ENCODE data around the gene CD9. TPM values are rescaled to one million over a fixed set of nuclear protein-coding genes. Genes with fewer than 3 reads are reported as not detected.
A peak's percentile ranks its signal among the peaks of the same experiment; 100 is the strongest.

The CD9 gene
- total and polyA plus RNA-seq, 2 donors (not counting 1 experiment from before 2014, with no cell fraction given) = 520 to 856 TPM

- H3K36me3 ChIP-seq (ENCODE audit: control insufficient read depth, insufficient read depth, low read length) = no peaks in the 10 kb centered on the region
- peak overlapping the region; percentile 59 for H3K27ac ChIP-seq (ENCODE audit: insufficient read depth, low read length)
- no peaks in the 10 kb centered on the region for H4K20me1 ChIP-seq (ENCODE audit: control insufficient read depth, extremely low read depth, insufficient read depth, low read length)
- no peak overlapping the region for H3K9ac ChIP-seq (ENCODE audit: insufficient read depth, low read length)
- DNase-seq (ENCODE audit: low read depth in 2 of 2) = peak; percentile 93 to 95
- no peaks in the 10 kb centered on the region for H3K27me3 ChIP-seq (ENCODE audit: control insufficient read depth, insufficient read depth, low read length)
- TF ChIP-seq CTCF (conservative IDR thresholded peaks at IDR 0.05 in 1 of 2, IDR thresholded peaks at IDR 0.05 in 1 of 2; ENCODE audit: low read depth in 1 of 2, low read length in 2 of 2) = no peak
- TF ChIP-seq EZH2 (IDR thresholded peaks at IDR 0.05; ENCODE audit: low read length, missing control alignments) = no peak
- peak overlapping the region; percentile 56 for H3K4me2 ChIP-seq (ENCODE audit: extremely low read depth, insufficient read depth, low read length)
- peaks cover 73% of the 10 kb centered on the region for H3K79me2 ChIP-seq (ENCODE audit: control insufficient read depth, insufficient read depth, low read length)
- no peak overlapping the region for H3K4me3 ChIP-seq (replicated peaks in 1 of 4; ENCODE audit: control extremely low read depth in 1 of 4, insufficient read depth in 1 of 4, low read depth in 3 of 4, low read length in 4 of 4)
- H3K4me1 ChIP-seq (ENCODE audit: control insufficient read depth, extremely low read depth, insufficient read depth, low read length) = peaks cover 18% of the 10 kb centered on the region
- no peaks in the 10 kb centered on the region for H3K9me3 ChIP-seq (ENCODE audit: control insufficient read depth, insufficient read depth, low read depth, low read length)
- no peak overlapping the region for H2AFZ ChIP-seq (ENCODE audit: low read length)
Observed at GRCh38 chr12:6211421-6211869, 11.2 kb downstream of the CD9 start.

GRCh38 chr12:6212086-6212485 is 11.9 kb downstream of the CD9 start:
- peaks cover 74% of the 10 kb centered on the region for H3K79me2 ChIP-seq (ENCODE audit: control insufficient read depth, insufficient read depth, low read length)
- H3K4me2 ChIP-seq (ENCODE audit: extremely low read depth, insufficient read depth, low read length) = peak overlapping the region; percentile 56
- H3K27me3 ChIP-seq (ENCODE audit: control insufficient read depth, insufficient read depth, low read length) = no peaks in the 10 kb centered on the region
- H3K4me1 ChIP-seq (ENCODE audit: control insufficient read depth, extremely low read depth, insufficient read depth, low read length) = peaks cover 18% of the 10 kb centered on the region
- no peaks in the 10 kb centered on the region for H3K9me3 ChIP-seq (ENCODE audit: control insufficient read depth, insufficient read depth, low read depth, low read length)
- H3K9ac ChIP-seq (ENCODE audit: insufficient read depth, low read length) = no peak overlapping the region
- H4K20me1 ChIP-seq (ENCODE audit: control insufficient read depth, extremely low read depth, insufficient read depth, low read length) = no peaks in the 10 kb centered on the region
- peak overlapping the region; percentile 59 for H3K27ac ChIP-seq (ENCODE audit: insufficient read depth, low read length)
- TF ChIP-seq CTCF (conservative IDR thresholded peaks at IDR 0.05 in 1 of 2, IDR thresholded peaks at IDR 0.05 in 1 of 2; ENCODE audit: low read depth in 1 of 2, low read length in 2 of 2) = no peak
- TF ChIP-seq EZH2 (IDR thresholded peaks at IDR 0.05; ENCODE audit: low read length, missing control alignments) = no peak
- no peak for DNase-seq (ENCODE audit: low read depth in 2 of 2)
- no peak overlapping the region for H3K4me3 ChIP-seq (replicated peaks in 1 of 4; ENCODE audit: control extremely low read depth in 1 of 4, insufficient read depth in 1 of 4, low read depth in 3 of 4, low read length in 4 of 4)
- no peak overlapping the region for H2AFZ ChIP-seq (ENCODE audit: low read length)
- H3K36me3 ChIP-seq (ENCODE audit: control insufficient read depth, insufficient read depth, low read length) = no peaks in the 10 kb centered on the region

GRCh38 chr12:6213969-6214368 is 13.8 kb downstream of the CD9 start:
- TF ChIP-seq CTCF (conservative IDR thresholded peaks at IDR 0.05 in 1 of 2, IDR thresholded peaks at IDR 0.05 in 1 of 2; ENCODE audit: low read depth in 1 of 2, low read length in 2 of 2) (no peak), EZH2 (IDR thresholded peaks at IDR 0.05; ENCODE audit: low read length, missing control alignments) (no peak)
- no peak overlapping the region for H3K4me2 ChIP-seq (ENCODE audit: extremely low read depth, insufficient read depth, low read length)
- peaks cover 18% of the 10 kb centered on the region for H3K4me1 ChIP-seq (ENCODE audit: control insufficient read depth, extremely low read depth, insufficient read depth, low read length)
- H4K20me1 ChIP-seq (ENCODE audit: control insufficient read depth, extremely low read depth, insufficient read depth, low read length) = no peaks in the 10 kb centered on the region
- no peak overlapping the region for H3K27ac ChIP-seq (ENCODE audit: insufficient read depth, low read length)
- no peak overlapping the region for H2AFZ ChIP-seq (ENCODE audit: low read length)
- no peak for DNase-seq (ENCODE audit: low read depth in 2 of 2)
- H3K79me2 ChIP-seq (ENCODE audit: control insufficient read depth, insufficient read depth, low read length) = peaks cover 81% of the 10 kb centered on the region
- H3K27me3 ChIP-seq (ENCODE audit: control insufficient read depth, insufficient read depth, low read length) = no peaks in the 10 kb centered on the region
- H3K9ac ChIP-seq (ENCODE audit: insufficient read depth, low read length) = no peak overlapping the region
- no peak overlapping the region for H3K4me3 ChIP-seq (replicated peaks in 1 of 4; ENCODE audit: control extremely low read depth in 1 of 4, insufficient read depth in 1 of 4, low read depth in 3 of 4, low read length in 4 of 4)
- no peaks in the 10 kb centered on the region for H3K9me3 ChIP-seq (ENCODE audit: control insufficient read depth, insufficient read depth, low read depth, low read length)
- H3K36me3 ChIP-seq (ENCODE audit: control insufficient read depth, insufficient read depth, low read length) = no peaks in the 10 kb centered on the region

Data from fibroblast of lung (primary cell).